Tibial artery (tissue), 4 donors: ENCODE measurements around the gene TAF11L2.
"Not testable (repeated sequence)": the region's sequence is repeated elsewhere in the genome, so short reads cannot be mapped to it uniquely, and the experiment has no call there.

ENCODE experiments used
- DNase-seq, 2 donors: peaks; one replicate each; pipeline ENCODE4 v3.0.0-alpha.2; 2019
- H3K27ac ChIP-seq, 2 donors: fragments of 200-600 bp; sonication (generic) in 1 of 2; 1 replicate in 1 of 2; 2 replicates in 1 of 2; pipeline ENCODE4 v1.5.1; 2018 to 2019; ENCODE audit warnings: mild to moderate bottlenecking in 1 of 2
- H3K27me3 ChIP-seq, 2 donors: fragments of 200-600 bp; sonication (generic) in 1 of 2; one replicate each; pipeline versions ENCODE4 v1.5.1 to v1.6.0; 2016 to 2019
- H3K36me3 ChIP-seq, 3 donors: fragments of 200-600 bp; sonication (generic) in 2 of 3; one replicate each; pipeline ENCODE4 v1.5.1; 2016 to 2019; ENCODE audit warnings: mild to moderate bottlenecking in 2 of 3
- H3K4me1 ChIP-seq, 4 donors: fragments of 200-600 bp; sonication (generic) in 2 of 4; 1 replicate in 3 of 4; 2 replicates in 1 of 4; pipeline ENCODE4 v1.5.1; 2016 to 2019
- H3K4me3 ChIP-seq, 2 donors: fragments of 200-600 bp; sonication (generic) in 1 of 2; 1 replicate in 1 of 2; 2 replicates in 1 of 2; pipeline ENCODE4 v1.5.1; 2018 to 2019; ENCODE audit warnings: mild to moderate bottlenecking in 2 of 2
- H3K9me3 ChIP-seq, 3 donors: fragments of 200-600 bp; sonication (generic) in 1 of 3; one replicate each; pipeline ENCODE4 v1.5.1; 2016 to 2019
- intact Hi-C: fragments of 100-400 bp; cut with DNase I; formaldehyde crosslinking; loops from one replicate; pipeline ENCODE4 v1.15.0; 2023; ENCODE audit warnings: low total_unique reads

TAF11L2 gene

GRCh38 chr5:17528369-17528768 lies 30.3 kb downstream of the TAF11L2 start, which contains the start of gene TAF11L6:
Gene TAF11L6 (plus strand): TSS chr5:17528669.
- DNase-seq, H3K4me3 ChIP-seq, H3K27ac ChIP-seq, H3K27me3 ChIP-seq, intact Hi-C loops, H3K4me1 ChIP-seq, H3K9me3 ChIP-seq, H3K36me3 ChIP-seq: not testable (repeated sequence)
